Fibroblast of the aortic adventitia (primary cell): ENCODE results near the gene YES1. TPM values are rescaled to one million over a fixed set of nuclear protein-coding genes. Genes with fewer than 3 reads are reported as not detected.

Source experiments
- DNase-seq: peaks from one replicate; pipeline ENCODE4 v3.0.0-alpha.2; 2010; ENCODE audit warnings: low read depth
- H3K4me3 ChIP-seq: 2 replicates; pipeline ENCODE4 v1.5.1; 2011; ENCODE audit warnings: low read depth, mild to moderate bottlenecking, control low read depth, low read length, moderate library complexity
- total RNA-seq: library from RNA; depleted of rRNA; stranded (reverse); fragments of >200 nt; gene quantifications from 2 replicates; pipeline ENCODE4 v1.2.3, GENCODE V29; 2012; ENCODE audit warnings: low replicate concordance
- TF ChIP-seq, protein P1 (sequence below): IDR thresholded peaks from 2 replicates; pipeline ENCODE4 v1.5.1; 2011; ENCODE audit warnings: mild to moderate bottlenecking, low read length, control low read depth, inconsistent platforms; ENCODE audit not compliant: insufficient read depth

Gene YES1
- total RNA-seq, 1 donor, result 156 TPM

DNA sequence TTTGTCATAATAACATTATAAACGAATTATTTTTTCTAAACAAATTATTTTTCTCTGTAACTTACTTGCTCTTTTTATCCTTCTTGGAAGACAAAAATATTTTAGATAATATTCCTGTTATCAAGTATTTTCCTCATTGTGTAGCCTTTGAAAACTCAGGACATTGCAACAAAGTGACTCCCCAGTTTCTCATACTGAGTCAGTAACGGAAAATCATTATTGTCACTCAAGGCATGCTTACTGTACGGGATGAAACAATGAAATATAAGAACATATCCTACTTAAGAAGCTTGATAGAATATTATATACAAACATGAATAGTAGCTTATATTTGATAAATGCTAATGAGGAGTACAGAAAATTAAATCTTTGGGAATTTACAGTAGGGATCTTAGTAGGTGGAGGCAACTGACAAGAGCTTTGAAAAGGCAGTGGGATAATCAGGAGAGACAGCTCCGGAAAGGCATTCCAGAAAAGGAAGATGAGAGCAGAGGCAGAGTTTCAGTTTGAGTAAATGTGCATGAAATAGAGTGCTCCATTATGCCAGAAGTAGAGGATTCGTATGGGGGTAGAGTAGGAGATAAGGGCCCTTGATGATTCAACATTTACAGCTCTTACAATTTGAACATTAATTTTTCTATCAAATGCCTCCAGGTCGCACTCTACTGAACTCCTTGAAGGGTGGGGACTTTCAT is 14.0 kb upstream of the YES1 start:
- no peak overlapping the region for H3K4me3 ChIP-seq
- TF ChIP-seq, protein P1, sequence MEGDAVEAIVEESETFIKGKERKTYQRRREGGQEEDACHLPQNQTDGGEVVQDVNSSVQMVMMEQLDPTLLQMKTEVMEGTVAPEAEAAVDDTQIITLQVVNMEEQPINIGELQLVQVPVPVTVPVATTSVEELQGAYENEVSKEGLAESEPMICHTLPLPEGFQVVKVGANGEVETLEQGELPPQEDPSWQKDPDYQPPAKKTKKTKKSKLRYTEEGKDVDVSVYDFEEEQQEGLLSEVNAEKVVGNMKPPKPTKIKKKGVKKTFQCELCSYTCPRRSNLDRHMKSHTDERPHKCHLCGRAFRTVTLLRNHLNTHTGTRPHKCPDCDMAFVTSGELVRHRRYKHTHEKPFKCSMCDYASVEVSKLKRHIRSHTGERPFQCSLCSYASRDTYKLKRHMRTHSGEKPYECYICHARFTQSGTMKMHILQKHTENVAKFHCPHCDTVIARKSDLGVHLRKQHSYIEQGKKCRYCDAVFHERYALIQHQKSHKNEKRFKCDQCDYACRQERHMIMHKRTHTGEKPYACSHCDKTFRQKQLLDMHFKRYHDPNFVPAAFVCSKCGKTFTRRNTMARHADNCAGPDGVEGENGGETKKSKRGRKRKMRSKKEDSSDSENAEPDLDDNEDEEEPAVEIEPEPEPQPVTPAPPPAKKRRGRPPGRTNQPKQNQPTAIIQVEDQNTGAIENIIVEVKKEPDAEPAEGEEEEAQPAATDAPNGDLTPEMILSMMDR, result no peak
- no peak for DNase-seq

DNA sequence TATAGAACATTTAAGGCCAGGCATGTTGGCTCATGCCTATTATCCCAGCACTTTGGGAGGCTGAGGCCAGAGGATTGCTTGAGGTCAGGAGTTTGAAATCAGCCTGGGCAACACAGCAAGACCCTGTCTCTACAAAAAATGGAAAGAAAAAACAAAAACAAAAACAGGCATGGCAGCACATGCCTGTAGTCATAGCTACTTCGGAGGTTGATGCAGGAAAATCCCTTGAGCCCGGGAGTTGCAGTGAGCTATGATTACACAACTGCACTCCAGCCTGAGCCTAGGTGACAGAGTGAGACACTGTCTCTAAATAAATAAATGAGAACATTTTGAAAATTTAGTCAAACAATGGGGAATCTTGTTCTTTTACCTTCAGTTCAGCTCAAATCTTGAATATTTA is 12.1 kb upstream of the YES1 start:
- TF ChIP-seq, protein P1, result no peak
- no peak for DNase-seq
- no peak overlapping the region for H3K4me3 ChIP-seq

DNA sequence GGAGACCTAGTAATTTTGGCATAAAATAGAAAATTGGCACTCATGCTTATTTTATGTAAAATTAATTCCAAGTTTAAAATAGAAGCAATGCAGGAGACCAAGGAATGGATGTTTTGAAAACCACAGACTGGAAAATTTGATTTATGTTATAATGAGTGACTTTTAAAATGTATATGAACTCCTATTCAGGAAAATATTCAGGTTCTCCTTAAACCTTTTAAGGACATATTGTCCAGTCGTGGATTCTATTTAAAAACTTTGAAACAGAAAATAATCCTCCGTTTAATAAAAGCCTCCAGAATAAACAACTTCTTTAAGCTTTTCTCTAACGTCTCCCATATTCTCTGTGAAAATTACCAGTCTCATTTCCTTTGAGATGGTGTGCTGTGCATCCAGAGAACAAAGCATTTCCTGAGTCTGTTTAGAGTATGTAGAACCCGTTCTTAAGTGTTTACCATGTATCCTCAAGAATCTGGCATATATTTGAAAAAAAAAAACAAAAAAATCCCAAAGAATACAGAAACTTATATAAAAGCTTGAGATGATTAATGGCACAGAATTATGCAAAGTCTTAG is 8.6 kb upstream of the YES1 start:
- no peak for DNase-seq
- TF ChIP-seq, protein P1, result no peak
- no peak overlapping the region for H3K4me3 ChIP-seq

DNA sequence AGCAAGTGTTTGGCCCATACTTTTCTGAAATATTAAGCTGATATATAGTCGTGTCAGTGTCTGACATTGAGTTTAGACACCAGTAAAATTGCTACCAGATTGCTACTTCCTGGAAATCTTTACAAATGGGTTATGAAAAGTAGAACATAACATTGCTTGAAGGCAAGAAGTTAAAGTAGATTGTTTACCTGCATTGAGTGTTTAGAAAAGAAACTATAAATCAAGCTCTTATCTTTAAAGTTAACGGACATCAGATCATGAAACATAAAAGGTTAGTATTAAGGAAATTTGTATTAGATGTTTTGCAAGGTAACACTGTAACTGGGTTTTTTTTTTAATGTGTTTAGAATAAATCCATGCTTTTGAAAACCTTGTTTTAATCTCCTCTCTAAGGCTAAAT is 4.8 kb upstream of the YES1 start:
- no peak overlapping the region for H3K4me3 ChIP-seq
- DNase-seq, result no peak
- TF ChIP-seq, protein P1, result no peak

DNA sequence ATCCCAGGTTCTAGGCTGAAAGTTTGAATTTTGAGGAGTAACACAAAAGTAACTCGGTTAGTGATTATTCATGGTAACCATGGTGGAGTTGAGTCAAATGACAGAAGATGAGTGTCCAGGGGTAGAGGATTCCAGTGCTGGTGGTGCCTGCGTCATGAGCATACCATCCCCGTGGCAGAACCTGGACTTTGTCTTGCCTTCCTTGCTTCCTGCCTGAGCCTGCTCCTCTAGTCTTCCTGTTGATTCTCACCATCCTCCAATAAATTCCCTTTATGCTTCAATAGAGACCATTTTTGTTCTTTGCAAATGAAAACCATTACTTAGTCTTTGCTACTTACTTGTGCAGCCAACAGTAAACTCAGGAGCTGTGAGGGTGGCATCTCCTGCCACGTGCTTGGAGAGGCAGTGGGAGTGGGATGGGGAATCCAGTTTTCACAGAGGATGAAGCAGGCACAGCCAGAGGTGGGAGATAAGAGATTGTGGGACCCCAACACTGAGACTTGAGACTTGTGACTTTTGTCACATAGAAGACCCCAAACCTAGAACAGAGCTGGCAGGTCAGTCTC is 4.1 kb upstream of the YES1 start:
- DNase-seq, result no peak
- TF ChIP-seq, protein P1, result no peak

DNA sequence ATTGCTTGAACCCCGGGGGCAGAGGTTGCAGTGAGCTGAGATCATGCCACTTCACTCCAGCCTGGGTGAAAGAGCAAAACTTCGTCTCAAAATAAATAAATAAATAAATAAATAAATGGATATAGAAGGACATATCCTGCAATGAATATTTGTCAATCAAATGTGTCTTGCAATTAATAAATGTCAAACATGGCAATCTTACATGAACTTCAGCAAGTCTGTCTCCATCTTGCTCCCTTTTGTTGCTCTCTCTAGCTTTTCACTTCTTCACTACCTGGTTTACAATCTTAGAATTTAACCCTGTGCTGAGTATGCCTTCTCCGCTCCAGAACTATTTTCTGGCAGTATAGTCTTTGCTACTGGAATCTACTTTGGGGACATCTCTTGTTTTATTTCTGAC is 3.3 kb upstream of the YES1 start:
- H3K4me3 ChIP-seq, result no peak overlapping the region
- no peak for DNase-seq
- TF ChIP-seq, protein P1, result no peak

More for the DNA sequence above, 4.1 kb upstream of the YES1 start:
- no peak overlapping the region for H3K4me3 ChIP-seq
